Measurements from ENCODE around the gene AKAP13.

Gene AKAP13

GRCh38 chr15:85756411-85757072 lies 376.1 kb downstream of the AKAP13 start:
- TF ChIP-seq, protein P1, sequence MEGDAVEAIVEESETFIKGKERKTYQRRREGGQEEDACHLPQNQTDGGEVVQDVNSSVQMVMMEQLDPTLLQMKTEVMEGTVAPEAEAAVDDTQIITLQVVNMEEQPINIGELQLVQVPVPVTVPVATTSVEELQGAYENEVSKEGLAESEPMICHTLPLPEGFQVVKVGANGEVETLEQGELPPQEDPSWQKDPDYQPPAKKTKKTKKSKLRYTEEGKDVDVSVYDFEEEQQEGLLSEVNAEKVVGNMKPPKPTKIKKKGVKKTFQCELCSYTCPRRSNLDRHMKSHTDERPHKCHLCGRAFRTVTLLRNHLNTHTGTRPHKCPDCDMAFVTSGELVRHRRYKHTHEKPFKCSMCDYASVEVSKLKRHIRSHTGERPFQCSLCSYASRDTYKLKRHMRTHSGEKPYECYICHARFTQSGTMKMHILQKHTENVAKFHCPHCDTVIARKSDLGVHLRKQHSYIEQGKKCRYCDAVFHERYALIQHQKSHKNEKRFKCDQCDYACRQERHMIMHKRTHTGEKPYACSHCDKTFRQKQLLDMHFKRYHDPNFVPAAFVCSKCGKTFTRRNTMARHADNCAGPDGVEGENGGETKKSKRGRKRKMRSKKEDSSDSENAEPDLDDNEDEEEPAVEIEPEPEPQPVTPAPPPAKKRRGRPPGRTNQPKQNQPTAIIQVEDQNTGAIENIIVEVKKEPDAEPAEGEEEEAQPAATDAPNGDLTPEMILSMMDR (IDR thresholded peaks at IDR 0.05; ENCODE audit: insufficient read depth, low read length, missing control alignments), result no peak
- ChIA-PET POLR2A (no interaction called here), CTCF (no interaction called here)
- no peak overlapping the region for H3K4me3 ChIP-seq (ENCODE audit: low read depth, low read length)
- DNase-seq (ENCODE audit: low read depth, low spot score), result no peak

- DNase-seq (ENCODE audit: low read depth, low spot score), result no peak
- no peak overlapping the region for H3K4me3 ChIP-seq (ENCODE audit: low read depth, low read length)
- TF ChIP-seq, protein P1 (IDR thresholded peaks at IDR 0.05; ENCODE audit: insufficient read depth, low read length, missing control alignments), result no peak
- POLR2A ChIA-PET, result no interaction called here
- CTCF ChIA-PET, result no interaction called here
Observed at GRCh38 chr15:85757073-85757938, 376.9 kb downstream of the AKAP13 start.

- H3K4me3 ChIP-seq (ENCODE audit: low read depth, low read length), result no peak overlapping the region
- ChIA-PET POLR2A (no interaction called here), CTCF (no interaction called here)
- no peak for DNase-seq (ENCODE audit: low read depth, low spot score)
- TF ChIP-seq, protein P1 (IDR thresholded peaks at IDR 0.05; ENCODE audit: insufficient read depth, low read length, missing control alignments), result no peak
Observed at GRCh38 chr15:85757939-85758654, 377.7 kb downstream of the AKAP13 start.

GRCh38 chr15:85758655-85758978 lies 378.2 kb downstream of the AKAP13 start:
- TF ChIP-seq, protein P1 (IDR thresholded peaks at IDR 0.05; ENCODE audit: insufficient read depth, low read length, missing control alignments), result no peak
- ChIA-PET CTCF (no interaction called here), POLR2A (no interaction called here)
- no peak for DNase-seq (ENCODE audit: low read depth, low spot score)
- no peak overlapping the region for H3K4me3 ChIP-seq (ENCODE audit: low read depth, low read length)

DNA sequence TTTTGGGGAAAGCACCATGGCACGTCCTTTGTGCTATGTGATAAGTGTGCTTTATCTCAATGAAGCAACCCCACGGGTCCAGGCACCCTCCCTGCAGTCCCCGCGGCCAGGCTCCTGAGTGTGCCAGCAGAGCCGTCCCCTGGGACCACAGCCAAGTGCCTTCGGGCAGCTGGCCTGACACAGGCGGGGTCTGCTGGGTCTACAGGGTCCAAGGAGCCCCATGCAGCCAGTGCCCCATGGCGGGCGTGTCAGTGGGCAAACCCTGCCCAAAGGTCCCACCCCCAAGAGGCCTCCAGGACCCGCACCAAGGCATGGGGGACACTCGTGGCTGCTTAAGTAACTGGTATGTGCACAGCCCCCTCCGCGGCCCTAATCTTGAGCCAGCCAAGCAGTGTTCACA lies 379.0 kb downstream of the AKAP13 start:
- DNase-seq (ENCODE audit: low read depth, low spot score), result no peak
- POLR2A ChIA-PET, result no interaction called here
- TF ChIP-seq, protein P1 (IDR thresholded peaks at IDR 0.05; ENCODE audit: insufficient read depth, low read length, missing control alignments), result no peak
- H3K4me3 ChIP-seq (ENCODE audit: low read depth, low read length), result no peak overlapping the region
- CTCF ChIA-PET, result interaction anchor here (1.1 kb wide), 1 partner anchor 72 kb away, joined by 5 read pairs; no protein-coding TSS in a partner anchor

- DNase-seq (ENCODE audit: low read depth, low spot score), result no peak
- H3K4me3 ChIP-seq (ENCODE audit: low read depth, low read length), result no peak overlapping the region
- ChIA-PET CTCF (interaction anchor here (1.1 to 2.0 kb wide), 2 partner anchors 71 to 81 kb away, joined by 5 to 8 read pairs; no protein-coding TSS in a partner anchor), POLR2A (no interaction called here)
- TF ChIP-seq, protein P1 (IDR thresholded peaks at IDR 0.05; ENCODE audit: insufficient read depth, low read length, missing control alignments), result no peak
Observed at GRCh38 chr15:85760049-85760448, 379.6 kb downstream of the AKAP13 start.
